Inferior parietal cortex (tissue), 1 donor: Measurements from ENCODE around the gene SLC29A4.

Source experiments
- DNase-seq: peaks from one replicate; pipeline ENCODE4 v3.0.0-alpha.2; 2016; ENCODE audit errors: extremely low spot score

Gene SLC29A4

DNA sequence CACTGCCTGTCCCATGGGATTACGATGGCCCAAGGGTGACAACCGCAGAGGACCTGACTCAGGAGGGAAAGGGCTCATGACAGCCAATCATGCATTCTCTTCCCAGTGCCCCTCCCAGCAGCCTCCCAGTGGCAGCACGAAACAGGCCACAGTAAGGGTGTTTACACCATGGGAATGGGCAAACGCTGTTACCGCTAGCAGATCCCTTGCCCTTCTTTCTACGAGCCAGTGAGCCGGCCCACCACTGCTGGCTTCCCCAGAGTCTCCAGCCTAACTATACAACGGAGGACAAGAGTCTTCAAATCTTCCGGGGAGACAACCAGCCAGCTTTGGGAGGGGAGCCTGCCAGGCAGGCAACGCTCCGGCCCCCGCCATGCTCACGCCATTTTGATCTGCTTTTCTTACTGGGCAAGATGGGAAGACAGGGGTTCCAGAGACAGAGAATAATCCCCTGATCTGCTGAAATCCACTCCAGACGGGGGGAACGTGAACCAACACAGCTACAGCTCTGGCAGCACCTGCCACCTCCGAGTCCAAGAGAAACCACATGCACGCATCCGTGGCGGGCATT lies 69.8 kb downstream of the SLC29A4 start:
- no peak for DNase-seq

DNA sequence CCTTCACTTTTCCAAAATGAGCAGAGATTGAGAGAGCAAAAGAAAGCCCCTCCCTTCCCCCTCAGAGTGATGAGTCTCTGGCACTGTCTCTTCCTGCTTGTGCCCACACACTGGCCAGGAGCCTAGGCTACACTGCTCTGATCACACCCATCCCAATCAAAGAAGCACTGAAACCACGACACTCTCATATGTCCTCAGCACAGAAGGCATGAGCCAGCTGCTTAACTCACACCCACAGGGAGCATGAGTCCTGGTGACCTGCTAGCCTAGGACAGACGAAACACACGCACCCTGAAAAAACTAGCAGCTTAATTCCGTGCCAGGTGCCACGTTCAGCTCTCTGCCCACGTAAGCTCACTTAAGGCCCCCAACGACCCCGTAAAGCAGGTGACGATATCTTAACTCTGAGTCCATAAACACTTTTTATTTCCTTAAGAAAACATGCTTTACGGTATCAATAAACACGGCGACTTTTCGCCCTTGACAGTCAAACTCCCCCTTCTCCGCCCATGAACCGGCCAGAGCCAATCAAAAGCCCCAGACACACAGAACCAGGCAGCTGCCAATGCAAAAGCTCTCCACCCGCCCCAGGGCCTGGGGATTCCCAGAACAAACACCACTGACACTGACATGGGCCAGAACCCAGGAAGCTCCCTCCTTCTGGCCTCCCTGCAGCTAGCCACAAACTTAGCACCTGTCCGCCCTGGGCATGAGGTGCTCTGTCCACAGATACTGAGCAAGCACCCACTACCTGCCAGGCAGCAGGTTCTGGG lies 71.9 kb downstream of the SLC29A4 start:
- DNase-seq = no peak
